GM23338 (cell line): Measurements from ENCODE around the gene CYP26C1. TPM values are rescaled to one million over a fixed set of nuclear protein-coding genes. Genes with fewer than 3 reads are reported as not detected.
A peak's percentile ranks its signal among the peaks of the same experiment; 100 is the strongest.

Experiments
- ATAC-seq: fragments of 200-7000 bp; cut with Tn5 transposase; 3 replicates; pipeline ENCODE4 v1.9.1; 2020
- DNase-seq: peaks from one replicate; pipeline ENCODE4 v3.0.0-alpha.2; 2015; ENCODE audit warnings: low spot score
- H2AFZ ChIP-seq: fragments of 200-600 bp; sonication (generic); 2 replicates; pipeline ENCODE4 v1.8.0; 2016; ENCODE audit warnings: antibody characterized with exemption, mild to moderate bottlenecking, moderate library complexity
- H3F3A ChIP-seq: fragments of 200-600 bp; sonication (generic); replicated peaks from 2 replicates; pipeline ENCODE4 v1.8.0; 2017; ENCODE audit warnings: antibody characterized with exemption, mixed run types, low read depth
- H3K27ac ChIP-seq: fragments of 200-600 bp; sonication (generic); 2 replicates; pipeline ENCODE4 v1.6.1; 2016; ENCODE audit warnings: low read depth
- H3K27me3 ChIP-seq: fragments of 200-600 bp; sonication (generic); 2 replicates; pipeline ENCODE4 v1.8.0; 2016; ENCODE audit warnings: mild to moderate bottlenecking, mixed run types, moderate library complexity; ENCODE audit not compliant: insufficient read depth
- H3K36me3 ChIP-seq: fragments of 200-600 bp; sonication (generic); 2 replicates; pipeline ENCODE4 v1.8.0; 2016; ENCODE audit warnings: mild to moderate bottlenecking; ENCODE audit not compliant: insufficient read depth
- H3K4me1 ChIP-seq: fragments of 200-600 bp; sonication (generic); 2 replicates; pipeline ENCODE4 v1.8.0; 2016; ENCODE audit warnings: mild to moderate bottlenecking, moderate library complexity; ENCODE audit not compliant: insufficient read depth
- H3K4me2 ChIP-seq: fragments of 200-600 bp; sonication (generic); 2 replicates; pipeline ENCODE4 v1.7.1; 2017; ENCODE audit warnings: mixed run types
- H3K4me3 ChIP-seq: fragments of 200-600 bp; sonication (generic); 2 replicates; pipeline ENCODE4 v1.6.1; 2016; ENCODE audit warnings: mixed run types
- H3K79me2 ChIP-seq: fragments of 200-600 bp; sonication (generic); replicated peaks from 2 replicates; pipeline ENCODE4 v1.8.0; 2017; ENCODE audit warnings: mild to moderate bottlenecking; ENCODE audit not compliant: insufficient read depth
- H3K9me2 ChIP-seq: fragments of 200-600 bp; sonication (generic); 2 replicates; pipeline ENCODE4 v1.8.0; 2017; ENCODE audit not compliant: insufficient read depth
- H4K20me1 ChIP-seq: fragments of 200-600 bp; sonication (generic); replicated peaks from 2 replicates; pipeline ENCODE4 v1.8.0; 2017; ENCODE audit warnings: mild to moderate bottlenecking; ENCODE audit not compliant: insufficient read depth
- H3K27ac Mint-ChIP-seq: 2 replicates; pipeline ENCODE4 v1.8.0; 2020; ENCODE audit warnings: inconsistent platforms, mild to moderate bottlenecking, moderate library complexity, mixed read lengths
- H3K27me3 Mint-ChIP-seq: 3 replicates; pipeline ENCODE4 v1.8.0; 2022; ENCODE audit warnings: low read depth, mild to moderate bottlenecking, moderate library complexity, mixed read lengths, inconsistent platforms; ENCODE audit not compliant: insufficient read depth, poor library complexity
- H3K36me3 Mint-ChIP-seq: 3 replicates; pipeline ENCODE4 v1.8.0; 2021; ENCODE audit warnings: low read depth, mild to moderate bottlenecking, inconsistent platforms, moderate library complexity, mixed read lengths
- H3K4me1 Mint-ChIP-seq: 3 replicates; pipeline ENCODE4 v1.8.0; 2020; ENCODE audit warnings: mild to moderate bottlenecking, inconsistent platforms, mixed read lengths
- H3K4me3 Mint-ChIP-seq: 3 replicates; pipeline ENCODE4 v1.8.0; 2021; ENCODE audit warnings: moderate library complexity, mild to moderate bottlenecking, inconsistent platforms, mixed read lengths
- H3K9me3 Mint-ChIP-seq: 3 replicates; pipeline ENCODE4 v1.8.0; 2020; ENCODE audit warnings: moderate library complexity, mild to moderate bottlenecking, inconsistent platforms, mixed read lengths
- CREB1 ChIP-seq: fragments of 250-450 bp; sonication (Bioruptor Pico); IDR thresholded peaks from 2 replicates; pipeline ENCODE4 v1.5.0; 2020; ENCODE audit warnings: low read depth, mild to moderate bottlenecking, moderate library complexity
- CTCF ChIP-seq, 2 experiments: fragments of 200-600 bp in 1 of 2; sonication (generic) in 1 of 2; conservative IDR thresholded peaks; 2 replicates each; pipeline versions ENCODE4 v1.5.1 to v1.6.1; 2016 to 2017; ENCODE audit warnings: antibody characterized with exemption in 2 of 2, low read depth in 2 of 2, mild to moderate bottlenecking in 2 of 2, moderate library complexity in 1 of 2
- ETS1 ChIP-seq: IDR thresholded peaks from 2 replicates; pipeline ENCODE4 v1.6.1; 2016; ENCODE audit warnings: antibody characterized with exemption
- EZH2 ChIP-seq: fragments of 200-600 bp; sonication (generic); IDR thresholded peaks from one replicate; pipeline ENCODE4 v1.8.0; 2017; ENCODE audit warnings: antibody characterized with exemption, mild to moderate bottlenecking, low read depth; ENCODE audit not compliant: unreplicated experiment
- EZH2phosphoT487 ChIP-seq: fragments of 200-600 bp; sonication (generic); IDR thresholded peaks from one replicate; pipeline ENCODE4 v1.8.1; 2018; ENCODE audit warnings: antibody characterized with exemption; ENCODE audit not compliant: unreplicated experiment
- JUNB ChIP-seq: IDR thresholded peaks from one replicate; pipeline ENCODE4 v1.6.1; 2016; ENCODE audit warnings: antibody characterized with exemption; ENCODE audit not compliant: unreplicated experiment
- NANOG ChIP-seq: IDR thresholded peaks from 2 replicates; pipeline ENCODE4 v1.6.1; 2016; ENCODE audit warnings: antibody characterized with exemption, borderline replicate concordance
- POLR2AphosphoS5 ChIP-seq: IDR thresholded peaks from 2 replicates; pipeline ENCODE4 v1.6.1; 2016; ENCODE audit warnings: antibody characterized with exemption, low read depth
- STAT1 ChIP-seq: IDR thresholded peaks from one replicate; pipeline ENCODE4 v1.6.1; 2016; ENCODE audit warnings: antibody characterized with exemption; ENCODE audit not compliant: unreplicated experiment
- ZNF114 ChIP-seq: fragments of 250-450 bp; sonication (Bioruptor Pico); IDR thresholded peaks from 2 replicates; pipeline ENCODE4 v1.5.0; 2020; ENCODE audit warnings: mild to moderate bottlenecking, moderate library complexity
- ZNF331 ChIP-seq: fragments of 250-450 bp; sonication (Bioruptor Pico); IDR thresholded peaks from 2 replicates; pipeline ENCODE4 v1.5.0; 2020; ENCODE audit warnings: low read depth, mild to moderate bottlenecking, moderate library complexity
- polyA plus RNA-seq: library from polyadenylated mRNA; unstranded; fragments of >200 nt; fragmentation: Nextera tagmentation; extraction: Ambion mirVana; gene quantifications from 2 replicates; pipeline ENCODE4 v1.2.1, GENCODE V29; 2016
- total RNA-seq: library from RNA; depleted of rRNA; stranded (reverse); fragments of >200 nt; shearing (Covaris generic); gene quantifications from 2 replicates; pipeline ENCODE4 v1.2.3, GENCODE V29; 2014
- TF ChIP-seq, protein P1 (sequence below): IDR thresholded peaks from one replicate; pipeline ENCODE4 v1.6.1; 2018; ENCODE audit warnings: antibody characterized with exemption; ENCODE audit not compliant: unreplicated experiment

The CYP26C1 gene
- total and polyA plus RNA-seq, 2 experiments from 2014 or later = 0.24 TPM; not detected in 1

GRCh38 chr10:93087846-93088245 lies 27.2 kb downstream of the CYP26C1 start (continued):
- TF ChIP-seq ETS1 (no peak), EZH2phosphoT487 (no peak), ZNF114 (no peak), NANOG (no peak), ZNF331 (CRISPR knock-in tag) (no peak), EZH2 (no peak)
- TF ChIP-seq, protein P1, sequence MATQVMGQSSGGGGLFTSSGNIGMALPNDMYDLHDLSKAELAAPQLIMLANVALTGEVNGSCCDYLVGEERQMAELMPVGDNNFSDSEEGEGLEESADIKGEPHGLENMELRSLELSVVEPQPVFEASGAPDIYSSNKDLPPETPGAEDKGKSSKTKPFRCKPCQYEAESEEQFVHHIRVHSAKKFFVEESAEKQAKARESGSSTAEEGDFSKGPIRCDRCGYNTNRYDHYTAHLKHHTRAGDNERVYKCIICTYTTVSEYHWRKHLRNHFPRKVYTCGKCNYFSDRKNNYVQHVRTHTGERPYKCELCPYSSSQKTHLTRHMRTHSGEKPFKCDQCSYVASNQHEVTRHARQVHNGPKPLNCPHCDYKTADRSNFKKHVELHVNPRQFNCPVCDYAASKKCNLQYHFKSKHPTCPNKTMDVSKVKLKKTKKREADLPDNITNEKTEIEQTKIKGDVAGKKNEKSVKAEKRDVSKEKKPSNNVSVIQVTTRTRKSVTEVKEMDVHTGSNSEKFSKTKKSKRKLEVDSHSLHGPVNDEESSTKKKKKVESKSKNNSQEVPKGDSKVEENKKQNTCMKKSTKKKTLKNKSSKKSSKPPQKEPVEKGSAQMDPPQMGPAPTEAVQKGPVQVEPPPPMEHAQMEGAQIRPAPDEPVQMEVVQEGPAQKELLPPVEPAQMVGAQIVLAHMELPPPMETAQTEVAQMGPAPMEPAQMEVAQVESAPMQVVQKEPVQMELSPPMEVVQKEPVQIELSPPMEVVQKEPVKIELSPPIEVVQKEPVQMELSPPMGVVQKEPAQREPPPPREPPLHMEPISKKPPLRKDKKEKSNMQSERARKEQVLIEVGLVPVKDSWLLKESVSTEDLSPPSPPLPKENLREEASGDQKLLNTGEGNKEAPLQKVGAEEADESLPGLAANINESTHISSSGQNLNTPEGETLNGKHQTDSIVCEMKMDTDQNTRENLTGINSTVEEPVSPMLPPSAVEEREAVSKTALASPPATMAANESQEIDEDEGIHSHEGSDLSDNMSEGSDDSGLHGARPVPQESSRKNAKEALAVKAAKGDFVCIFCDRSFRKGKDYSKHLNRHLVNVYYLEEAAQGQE = no peak

- peaks cover 2% of the 10 kb centered on the region; the same call in 2 of the 3 replicates for H3K9me3 Mint-ChIP-seq
- peaks cover 12% of the 10 kb centered on the region for H3K27me3 Mint-ChIP-seq
- no peak overlapping the region; the same call in 1 of the 2 replicates for H3K27ac Mint-ChIP-seq
- Histone ChIP-seq H2AFZ (peak overlapping the region; percentile 78), H3K4me3 (no peak overlapping the region), H3K9me2 (peaks cover 15% of the 10 kb centered on the region; the same call in 1 of the 2 replicates), H4K20me1 (no peaks in the 10 kb centered on the region), H3K36me3 (no peaks in the 10 kb centered on the region), H3K4me2 (peak overlapping the region; percentile 42; the same call in 1 of the 2 replicates), H3K4me1 (peaks cover 22% of the 10 kb centered on the region), H3K27ac (peak overlapping the region; percentile 45; the same call in 1 of the 2 replicates), H3F3A (no peaks in the 10 kb centered on the region; the same call in 1 of the 2 replicates), H3K27me3 (no peaks in the 10 kb centered on the region), H3K79me2 (no peaks in the 10 kb centered on the region)
- H3K4me3 Mint-ChIP-seq = no peak overlapping the region
- ATAC-seq (no peak), DNase-seq (no peak)
- TF ChIP-seq POLR2AphosphoS5 (no peak), ZNF331 (CRISPR knock-in tag) (no peak), NANOG (no peak), STAT1 (no peak), EZH2phosphoT487 (no peak), JUNB (no peak), ZNF114 (no peak), CTCF (conservative IDR thresholded peaks at IDR 0.05; ENCODE audit: low read depth in 2 of 2) (no peak), CREB1 (CRISPR knock-in tag) (no peak)
- TF ChIP-seq, protein P1 = no peak
- H3K36me3 Mint-ChIP-seq = peaks cover 8% of the 10 kb centered on the region; the same call in 2 of the 3 replicates
- H3K4me1 Mint-ChIP-seq = peaks cover 26% of the 10 kb centered on the region
Measured at GRCh38 chr10:93088466-93088865, 27.9 kb downstream of the CYP26C1 start.
